Measurements from ENCODE around the gene OPA1.
A peak's percentile ranks its signal among the peaks of the same experiment; 100 is the strongest.

The OPA1 gene

DNA sequence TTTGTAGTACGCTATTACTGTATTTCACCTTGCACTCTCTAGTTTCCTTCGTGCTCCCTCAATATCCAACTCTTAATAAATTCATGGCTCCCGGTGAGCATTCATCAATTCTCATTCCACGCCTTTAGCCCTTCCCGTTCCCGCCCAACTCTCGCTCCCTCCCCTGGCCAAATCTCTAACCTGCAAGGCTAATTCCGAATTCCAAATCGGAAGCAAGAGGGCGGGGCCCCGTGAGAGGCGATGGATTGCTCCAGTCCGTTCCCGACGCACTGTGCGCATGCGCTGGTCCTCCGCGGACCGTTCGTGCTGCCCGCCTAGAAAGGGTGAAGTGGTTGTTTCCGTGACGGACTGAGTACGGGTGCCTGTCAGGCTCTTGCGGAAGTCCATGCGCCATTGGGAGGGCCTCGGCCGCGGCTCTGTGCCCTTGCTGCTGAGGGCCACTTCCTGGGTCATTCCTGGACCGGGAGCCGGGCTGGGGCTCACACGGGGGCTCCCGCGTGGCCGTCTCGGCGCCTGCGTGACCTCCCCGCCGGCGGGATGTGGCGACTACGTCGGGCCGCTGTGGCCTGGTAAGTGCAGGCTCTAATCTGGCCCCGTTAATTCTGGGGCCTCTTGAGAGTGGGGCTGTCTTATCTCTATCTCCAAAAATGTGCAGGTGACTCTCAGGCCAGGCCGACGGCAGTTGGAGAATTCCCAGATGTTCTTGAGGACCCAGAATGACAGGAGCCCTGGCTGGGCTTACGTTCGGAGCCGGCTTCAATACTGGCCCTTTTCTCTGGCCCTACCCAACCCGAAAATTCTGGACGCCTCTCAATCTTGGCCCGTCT lies at the start of gene OPA1:
TSS of gene OPA1 (plus strand) at position 368 of the 827 bp plus-strand sequence. CDS start at position 538, 170 bp downstream.
- Histone ChIP-seq H3K27ac (peak within 1 kb of the TSS; percentile 82), H3K27me3 (ENCODE audit: insufficient read depth, low read depth, severe bottlenecking) (no peaks in the 10 kb centered on the region), H3K4me3 (ENCODE audit: low read depth, low read length) (peak within 1 kb of the TSS; percentile 83), H3K9me3 (ENCODE audit: severe bottlenecking) (no peaks in the 10 kb centered on the region), H3K36me3 (no peaks in the 10 kb centered on the region)
- TF ChIP-seq, protein P1, sequence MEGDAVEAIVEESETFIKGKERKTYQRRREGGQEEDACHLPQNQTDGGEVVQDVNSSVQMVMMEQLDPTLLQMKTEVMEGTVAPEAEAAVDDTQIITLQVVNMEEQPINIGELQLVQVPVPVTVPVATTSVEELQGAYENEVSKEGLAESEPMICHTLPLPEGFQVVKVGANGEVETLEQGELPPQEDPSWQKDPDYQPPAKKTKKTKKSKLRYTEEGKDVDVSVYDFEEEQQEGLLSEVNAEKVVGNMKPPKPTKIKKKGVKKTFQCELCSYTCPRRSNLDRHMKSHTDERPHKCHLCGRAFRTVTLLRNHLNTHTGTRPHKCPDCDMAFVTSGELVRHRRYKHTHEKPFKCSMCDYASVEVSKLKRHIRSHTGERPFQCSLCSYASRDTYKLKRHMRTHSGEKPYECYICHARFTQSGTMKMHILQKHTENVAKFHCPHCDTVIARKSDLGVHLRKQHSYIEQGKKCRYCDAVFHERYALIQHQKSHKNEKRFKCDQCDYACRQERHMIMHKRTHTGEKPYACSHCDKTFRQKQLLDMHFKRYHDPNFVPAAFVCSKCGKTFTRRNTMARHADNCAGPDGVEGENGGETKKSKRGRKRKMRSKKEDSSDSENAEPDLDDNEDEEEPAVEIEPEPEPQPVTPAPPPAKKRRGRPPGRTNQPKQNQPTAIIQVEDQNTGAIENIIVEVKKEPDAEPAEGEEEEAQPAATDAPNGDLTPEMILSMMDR (IDR thresholded peaks at IDR 0.05; ENCODE audit: low read depth, low read length), result no peak
- peak; percentile 94 for DNase-seq

GRCh38 chr3:193544289-193544688 lies 48.7 kb upstream of the OPA1 start:
- H3K27me3 ChIP-seq (ENCODE audit: insufficient read depth, low read depth, severe bottlenecking), result no peaks in the 10 kb centered on the region
- no peak overlapping the region for H3K4me3 ChIP-seq (ENCODE audit: low read depth, low read length)
- peak overlapping the region; percentile 48 for H3K27ac ChIP-seq
- DNase-seq, result peak; percentile 11
- no peaks in the 10 kb centered on the region for H3K36me3 ChIP-seq
- TF ChIP-seq, protein P1 (IDR thresholded peaks at IDR 0.05; ENCODE audit: low read depth, low read length), result no peak
- no peaks in the 10 kb centered on the region for H3K9me3 ChIP-seq (ENCODE audit: severe bottlenecking)

DNA sequence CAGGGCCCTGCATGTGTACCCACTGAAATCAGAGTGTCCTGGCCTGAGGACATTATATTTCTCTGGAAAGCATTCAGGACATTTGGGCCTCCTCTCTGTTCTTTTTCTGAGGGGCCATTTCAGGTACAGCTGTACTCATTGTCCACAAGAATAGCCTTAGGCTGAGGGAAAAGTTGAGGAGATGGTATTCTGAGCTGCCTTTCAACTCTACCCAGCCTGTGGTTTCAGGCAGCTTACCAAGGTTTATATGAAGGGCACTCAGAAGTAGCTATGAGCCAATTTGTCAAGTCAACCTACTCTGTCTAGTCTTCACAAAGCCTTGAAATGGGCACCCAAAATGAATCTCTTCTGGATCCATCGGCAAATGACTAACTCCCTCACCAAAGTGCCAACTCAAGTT lies 47.7 kb upstream of the OPA1 start:
- TF ChIP-seq, protein P1 (IDR thresholded peaks at IDR 0.05; ENCODE audit: low read depth, low read length), result no peak
- no peak for DNase-seq
- Histone ChIP-seq H3K9me3 (ENCODE audit: severe bottlenecking) (no peaks in the 10 kb centered on the region), H3K4me3 (ENCODE audit: low read depth, low read length) (no peak overlapping the region), H3K27me3 (ENCODE audit: insufficient read depth, low read depth, severe bottlenecking) (no peaks in the 10 kb centered on the region), H3K36me3 (no peaks in the 10 kb centered on the region), H3K27ac (no peak overlapping the region)

DNA sequence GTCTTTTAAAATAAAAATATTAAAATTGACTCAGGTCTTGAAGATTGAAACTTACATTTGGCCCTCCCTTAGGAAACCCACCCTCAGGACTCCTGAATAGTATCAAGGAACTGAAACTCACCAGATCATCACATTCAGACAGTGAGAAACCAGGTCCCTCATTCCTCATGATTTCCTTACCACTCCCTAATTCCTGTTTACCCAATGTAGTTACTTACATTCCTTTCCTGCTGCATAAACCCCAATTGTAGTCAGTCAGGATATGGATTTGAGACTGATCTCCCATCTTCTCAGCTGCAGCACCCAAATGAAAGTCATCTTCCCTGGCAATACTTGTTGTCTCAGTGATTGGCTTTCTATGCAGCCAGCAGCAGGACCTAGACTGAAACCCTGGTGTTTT lies 46.9 kb upstream of the OPA1 start:
- no peak overlapping the region for H3K4me3 ChIP-seq (ENCODE audit: low read depth, low read length)
- H3K9me3 ChIP-seq (ENCODE audit: severe bottlenecking), result no peaks in the 10 kb centered on the region
- no peaks in the 10 kb centered on the region for H3K36me3 ChIP-seq
- DNase-seq, result no peak
- no peak overlapping the region for H3K27ac ChIP-seq
- TF ChIP-seq, protein P1 (IDR thresholded peaks at IDR 0.05; ENCODE audit: low read depth, low read length), result no peak
- no peaks in the 10 kb centered on the region for H3K27me3 ChIP-seq (ENCODE audit: insufficient read depth, low read depth, severe bottlenecking)

- DNase-seq, result no peak
- no peaks in the 10 kb centered on the region for H3K36me3 ChIP-seq
- H3K4me3 ChIP-seq (ENCODE audit: low read depth, low read length), result no peak overlapping the region
- no peak overlapping the region for H3K27ac ChIP-seq
- no peaks in the 10 kb centered on the region for H3K27me3 ChIP-seq (ENCODE audit: insufficient read depth, low read depth, severe bottlenecking)
- TF ChIP-seq, protein P1 (IDR thresholded peaks at IDR 0.05; ENCODE audit: low read depth, low read length), result no peak
- H3K9me3 ChIP-seq (ENCODE audit: severe bottlenecking), result no peaks in the 10 kb centered on the region
Measured at GRCh38 chr3:193548406-193548805, 44.6 kb upstream of the OPA1 start.

All from WERI-Rb-1 (cell line).